ENCODE results near the gene VPS33A.

The VPS33A gene

DNA sequence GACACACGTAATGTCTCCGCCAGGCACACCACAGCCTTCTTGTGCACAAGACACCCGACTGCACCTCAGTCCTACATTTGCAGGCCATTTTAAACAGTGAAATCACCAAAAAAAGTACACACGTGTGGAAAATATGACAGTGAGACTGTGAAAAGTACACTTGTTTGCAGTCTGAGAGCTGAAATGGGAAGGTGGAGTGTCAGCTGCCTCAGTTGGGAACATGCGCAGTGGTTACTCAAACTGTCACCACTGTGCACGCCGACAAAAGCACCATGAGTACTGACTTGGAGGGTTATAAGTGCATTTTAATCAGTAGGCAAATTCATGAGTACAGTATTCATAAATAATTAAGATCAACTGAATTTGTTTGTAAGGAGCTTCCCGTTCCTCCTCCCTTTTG, 15.8 kb downstream of the VPS33A start:
- no peak for DNase-seq (ENCODE audit: low read depth)

DNA sequence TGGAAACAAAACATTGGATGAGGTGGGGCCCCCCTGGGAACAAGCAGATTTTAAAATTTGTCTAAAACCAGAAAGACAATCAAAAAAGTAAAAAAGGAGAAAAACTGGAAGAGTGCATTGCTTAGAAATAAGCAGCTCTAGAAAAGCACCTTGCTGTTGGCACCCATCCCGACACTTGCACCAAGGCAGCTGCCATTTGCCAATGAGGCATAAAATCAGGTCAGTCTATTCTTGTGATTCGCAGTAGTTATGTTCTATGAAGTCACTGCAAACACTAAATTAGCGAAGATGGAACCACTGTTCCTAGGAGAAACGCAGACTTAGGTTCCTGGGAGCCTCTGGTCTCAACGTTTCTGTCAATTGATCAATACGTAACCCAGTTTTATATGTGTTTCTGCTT, 16.2 kb downstream of the VPS33A start:
- no peak for DNase-seq (ENCODE audit: low read depth)
- H3K4me3 ChIP-seq (ENCODE audit: low read length) = no peak overlapping the region
- TF ChIP-seq, protein P1, sequence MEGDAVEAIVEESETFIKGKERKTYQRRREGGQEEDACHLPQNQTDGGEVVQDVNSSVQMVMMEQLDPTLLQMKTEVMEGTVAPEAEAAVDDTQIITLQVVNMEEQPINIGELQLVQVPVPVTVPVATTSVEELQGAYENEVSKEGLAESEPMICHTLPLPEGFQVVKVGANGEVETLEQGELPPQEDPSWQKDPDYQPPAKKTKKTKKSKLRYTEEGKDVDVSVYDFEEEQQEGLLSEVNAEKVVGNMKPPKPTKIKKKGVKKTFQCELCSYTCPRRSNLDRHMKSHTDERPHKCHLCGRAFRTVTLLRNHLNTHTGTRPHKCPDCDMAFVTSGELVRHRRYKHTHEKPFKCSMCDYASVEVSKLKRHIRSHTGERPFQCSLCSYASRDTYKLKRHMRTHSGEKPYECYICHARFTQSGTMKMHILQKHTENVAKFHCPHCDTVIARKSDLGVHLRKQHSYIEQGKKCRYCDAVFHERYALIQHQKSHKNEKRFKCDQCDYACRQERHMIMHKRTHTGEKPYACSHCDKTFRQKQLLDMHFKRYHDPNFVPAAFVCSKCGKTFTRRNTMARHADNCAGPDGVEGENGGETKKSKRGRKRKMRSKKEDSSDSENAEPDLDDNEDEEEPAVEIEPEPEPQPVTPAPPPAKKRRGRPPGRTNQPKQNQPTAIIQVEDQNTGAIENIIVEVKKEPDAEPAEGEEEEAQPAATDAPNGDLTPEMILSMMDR (conservative IDR thresholded peaks at IDR 0.05; ENCODE audit: low read length) = no peak

More for the DNA sequence above, 15.8 kb downstream of the VPS33A start:
- TF ChIP-seq, protein P1 (conservative IDR thresholded peaks at IDR 0.05; ENCODE audit: low read length) = no peak
- no peak overlapping the region for H3K4me3 ChIP-seq (ENCODE audit: low read length)

DNA sequence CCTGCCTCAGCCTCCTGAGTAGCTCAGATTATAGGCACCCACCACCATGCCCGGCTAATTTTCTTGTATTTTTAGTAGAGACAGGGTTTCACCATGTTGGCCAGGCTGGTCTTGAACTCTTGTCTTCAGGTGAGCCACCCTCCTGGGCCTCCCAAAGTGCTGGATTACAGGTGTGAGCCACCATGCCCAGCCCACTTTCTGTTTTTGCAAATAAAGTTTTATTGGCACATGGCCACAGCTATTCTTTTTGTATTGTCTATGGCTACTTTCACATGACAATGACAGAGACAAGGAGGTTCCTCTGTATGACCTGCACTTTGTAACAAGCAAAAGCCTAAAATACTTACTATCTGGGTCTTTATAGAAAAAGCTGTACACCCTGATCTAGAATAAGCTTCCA, 20.7 kb downstream of the VPS33A start:
- DNase-seq (ENCODE audit: low read depth) = no peak
- TF ChIP-seq, protein P1 (conservative IDR thresholded peaks at IDR 0.05; ENCODE audit: low read length) = no peak
- no peak overlapping the region for H3K4me3 ChIP-seq (ENCODE audit: low read length)

DNA sequence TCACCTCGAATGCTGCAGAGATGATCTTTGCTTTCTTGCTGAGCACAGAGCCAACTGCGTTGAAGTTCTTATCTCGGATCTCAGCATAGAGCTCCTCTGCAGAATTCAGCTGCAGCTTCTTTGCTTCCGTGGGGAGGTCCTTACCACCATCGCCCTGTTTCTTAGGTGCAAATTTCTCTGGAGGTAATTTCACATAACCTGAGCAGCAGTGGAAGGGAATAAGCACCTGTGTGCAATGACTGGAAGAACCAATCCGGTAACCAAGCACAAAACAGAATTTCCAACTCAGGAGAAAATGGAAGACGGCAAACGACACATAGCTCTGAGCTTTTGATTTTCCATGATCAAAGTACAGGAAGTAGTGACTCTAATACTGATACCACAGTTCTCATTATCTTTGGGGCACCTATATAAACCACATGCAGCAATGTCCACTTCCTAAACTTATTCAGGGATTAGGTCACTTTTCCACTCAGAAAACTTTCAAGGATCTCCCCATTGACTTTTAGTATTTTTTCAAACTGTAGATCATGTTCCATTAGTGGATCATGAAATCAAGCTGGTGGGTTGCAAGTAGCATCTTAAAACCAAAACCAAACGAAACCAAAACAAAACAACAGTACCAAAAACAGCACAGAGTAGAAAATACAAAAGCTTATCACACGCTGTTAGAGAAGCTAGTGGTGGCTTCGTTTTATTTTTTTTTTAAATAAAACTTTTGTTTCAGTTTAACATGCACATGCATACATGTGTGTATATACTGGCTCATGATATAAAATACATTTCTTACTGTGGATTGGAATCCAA, 21.5 kb downstream of the VPS33A start:
- no peak overlapping the region for H3K4me3 ChIP-seq (ENCODE audit: low read length)
- TF ChIP-seq, protein P1 (conservative IDR thresholded peaks at IDR 0.05; ENCODE audit: low read length) = no peak
- no peak for DNase-seq (ENCODE audit: low read depth)

DNA sequence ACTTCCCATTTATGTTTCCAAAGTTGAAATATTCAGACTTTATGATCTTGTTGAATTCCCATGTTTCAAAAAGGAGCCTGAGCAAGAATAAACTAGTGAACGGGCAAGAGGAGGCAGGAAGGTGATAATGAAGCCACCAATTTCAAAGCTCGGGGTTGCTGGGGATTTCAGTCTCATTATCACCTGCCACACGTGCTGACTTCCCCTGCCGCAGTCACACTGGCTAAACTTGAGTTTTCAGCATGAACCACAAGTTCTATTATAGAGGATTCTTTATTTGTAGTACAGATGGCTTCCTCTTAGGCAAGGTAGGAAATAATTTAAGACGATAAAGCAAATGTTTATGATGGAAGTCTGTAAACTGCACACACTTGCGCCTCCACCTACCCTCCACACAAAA, 22.3 kb downstream of the VPS33A start:
- no peak overlapping the region for H3K4me3 ChIP-seq (ENCODE audit: low read length)
- DNase-seq (ENCODE audit: low read depth) = no peak
- TF ChIP-seq, protein P1 (conservative IDR thresholded peaks at IDR 0.05; ENCODE audit: low read length) = no peak

DNA sequence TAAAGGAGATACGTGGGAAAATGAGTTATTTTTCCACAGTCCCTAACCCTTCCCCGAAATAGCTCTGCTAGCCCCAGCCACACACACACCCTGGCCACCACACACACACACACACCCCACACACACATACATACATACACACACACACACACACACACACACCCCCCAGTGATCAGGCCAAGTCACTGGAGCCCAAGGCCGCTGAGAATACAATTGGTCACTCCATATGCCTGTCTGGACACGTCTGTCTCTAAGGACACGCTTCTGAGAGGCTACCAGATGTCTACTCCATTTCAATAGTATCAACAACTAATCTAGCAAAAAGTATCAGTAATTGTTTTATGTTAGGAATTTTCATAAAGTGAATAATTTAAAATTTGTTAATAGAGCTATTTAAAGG, 27.4 kb downstream of the VPS33A start:
- TF ChIP-seq, protein P1 (conservative IDR thresholded peaks at IDR 0.05; ENCODE audit: low read length) = no peak
- no peak for DNase-seq (ENCODE audit: low read depth)

DNA sequence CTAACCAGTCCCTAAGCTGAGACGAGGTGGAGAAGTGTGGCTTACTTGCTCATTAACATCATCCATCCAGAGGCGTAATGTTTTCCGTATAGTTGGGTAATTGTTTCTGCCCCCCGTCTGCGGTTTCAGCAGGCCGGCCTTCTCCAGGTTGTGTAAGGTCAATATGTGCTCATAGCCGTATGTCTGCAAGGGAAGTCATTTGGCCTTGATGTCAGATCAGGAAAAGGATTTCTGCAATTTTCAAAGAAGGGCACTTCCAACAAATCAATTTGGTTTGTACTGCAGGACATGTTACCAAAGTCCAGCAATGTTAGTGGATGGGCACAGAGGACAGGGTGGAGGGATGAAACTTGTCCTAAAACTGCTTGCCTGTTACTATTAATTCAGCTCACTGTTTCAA, 30.6 kb downstream of the VPS33A start:
- H3K4me3 ChIP-seq (ENCODE audit: low read length) = no peak overlapping the region
- no peak for DNase-seq (ENCODE audit: low read depth)
- TF ChIP-seq, protein P1 (conservative IDR thresholded peaks at IDR 0.05; ENCODE audit: low read length) = no peak

More for the DNA sequence above, 27.4 kb downstream of the VPS33A start:
- no peak overlapping the region for H3K4me3 ChIP-seq (ENCODE audit: low read length)

Data from AG10803 (cell line).